GM21367 (cell line): Measurements from ENCODE around the gene SUOX.
"Not testable (repeated sequence)": the region's sequence is repeated elsewhere in the genome, so short reads cannot be mapped to it uniquely, and the experiment has no call there.

Experiments
- ATAC-seq: cut with Tn5 transposase; IDR thresholded peaks from one replicate; pipeline ENCODE4 v1.9.1; 2021; ENCODE audit not compliant: unreplicated experiment

The SUOX gene

DNA sequence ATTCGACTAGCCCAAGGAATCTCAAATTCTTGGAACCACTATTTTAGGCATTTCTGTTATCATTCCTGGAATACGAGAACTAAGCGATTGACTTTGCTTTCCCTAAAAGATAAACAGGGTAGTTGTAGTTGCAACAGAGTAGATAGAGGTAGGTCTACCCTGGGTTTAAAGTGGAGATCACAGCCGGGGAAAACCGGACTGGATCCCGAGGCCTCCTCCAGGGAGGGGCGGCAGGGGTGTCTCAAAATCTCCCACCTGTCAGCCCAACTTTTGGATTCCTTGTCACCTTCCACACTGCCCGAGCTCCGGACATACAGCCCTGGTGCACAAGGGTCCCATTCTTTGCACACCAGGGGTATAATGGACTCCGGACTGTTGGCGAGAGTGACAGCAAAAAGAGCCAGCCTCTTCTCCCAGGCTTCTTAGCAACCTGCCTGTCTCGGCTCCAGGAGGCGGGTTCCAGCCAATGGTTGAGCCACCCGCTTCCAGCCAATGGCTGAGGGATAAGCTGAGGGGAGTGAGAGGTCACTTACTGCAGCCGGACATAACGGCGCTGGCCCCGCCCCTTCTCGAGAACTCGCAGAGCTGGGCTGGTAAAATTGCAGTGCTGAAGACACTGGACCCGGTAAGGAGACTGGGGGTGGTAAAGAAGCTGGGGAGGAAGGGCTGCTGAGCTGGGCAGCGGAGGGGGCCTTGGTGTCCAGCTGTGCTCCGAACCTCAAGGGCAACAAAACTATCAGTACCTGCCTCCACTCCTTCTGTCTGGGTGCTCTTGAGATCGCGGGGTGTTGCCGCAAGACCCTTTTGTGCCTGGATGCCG is at the start of gene SUOX:
Gene SUOX (plus strand): TSS at position 562 of the 820 bp plus-strand sequence. CDS start 4,946 bp downstream, outside the sequence.
- peak; percentile 95 for ATAC-seq

DNA sequence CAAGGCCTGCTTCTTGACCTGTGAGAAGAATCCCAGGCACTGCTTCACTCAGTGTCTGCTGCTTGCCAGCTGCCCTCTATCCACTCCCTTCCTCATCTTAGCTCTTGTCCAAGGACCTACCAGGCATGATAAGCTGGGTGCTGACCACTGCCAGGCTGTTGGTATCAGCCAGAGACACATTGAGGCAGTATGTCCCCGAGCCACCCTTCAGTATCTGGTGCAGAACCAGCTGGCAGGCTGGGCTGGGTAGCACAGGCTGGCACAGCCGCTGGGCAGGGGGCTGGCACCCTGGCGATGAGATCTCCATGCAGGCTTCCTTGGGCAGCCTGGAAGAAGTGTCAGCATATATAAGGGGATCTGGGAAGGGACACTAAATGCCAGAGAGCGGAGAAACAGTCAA is 41.7 kb upstream of the SUOX start:
- no peak for ATAC-seq

DNA sequence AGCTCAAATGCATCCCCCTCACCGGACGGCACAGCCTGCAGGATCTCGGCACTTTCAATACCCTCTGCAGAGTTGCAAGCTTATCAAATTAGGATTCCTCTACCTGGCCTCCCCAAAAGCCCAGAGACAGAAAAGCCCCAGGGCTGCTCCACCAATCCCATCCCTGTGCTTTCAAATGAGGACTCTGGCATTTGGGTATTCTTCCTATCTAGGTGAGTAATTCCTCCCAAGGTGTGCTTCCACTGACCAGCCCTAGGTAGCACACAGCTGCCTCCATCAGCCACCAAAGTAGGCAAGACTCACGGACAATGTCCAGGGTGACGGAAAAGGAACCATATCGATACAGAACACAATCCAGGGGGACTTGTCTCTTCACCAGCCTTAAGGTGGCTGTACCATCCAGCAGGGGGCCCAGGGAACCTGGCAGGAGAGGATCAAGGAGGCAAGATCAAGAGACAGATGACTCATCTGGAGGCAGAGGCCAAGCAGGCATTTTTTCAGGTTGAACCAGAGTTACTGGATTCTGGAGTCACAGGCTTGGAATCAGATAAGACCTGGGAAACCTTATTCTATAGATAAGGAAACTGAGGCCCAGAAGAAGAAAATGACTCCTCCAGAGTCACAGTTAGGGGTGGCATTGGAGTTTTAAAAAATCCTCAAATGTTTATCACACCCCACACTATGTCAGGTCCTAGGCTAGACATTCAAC is 41.1 kb upstream of the SUOX start:
- no peak for ATAC-seq

DNA sequence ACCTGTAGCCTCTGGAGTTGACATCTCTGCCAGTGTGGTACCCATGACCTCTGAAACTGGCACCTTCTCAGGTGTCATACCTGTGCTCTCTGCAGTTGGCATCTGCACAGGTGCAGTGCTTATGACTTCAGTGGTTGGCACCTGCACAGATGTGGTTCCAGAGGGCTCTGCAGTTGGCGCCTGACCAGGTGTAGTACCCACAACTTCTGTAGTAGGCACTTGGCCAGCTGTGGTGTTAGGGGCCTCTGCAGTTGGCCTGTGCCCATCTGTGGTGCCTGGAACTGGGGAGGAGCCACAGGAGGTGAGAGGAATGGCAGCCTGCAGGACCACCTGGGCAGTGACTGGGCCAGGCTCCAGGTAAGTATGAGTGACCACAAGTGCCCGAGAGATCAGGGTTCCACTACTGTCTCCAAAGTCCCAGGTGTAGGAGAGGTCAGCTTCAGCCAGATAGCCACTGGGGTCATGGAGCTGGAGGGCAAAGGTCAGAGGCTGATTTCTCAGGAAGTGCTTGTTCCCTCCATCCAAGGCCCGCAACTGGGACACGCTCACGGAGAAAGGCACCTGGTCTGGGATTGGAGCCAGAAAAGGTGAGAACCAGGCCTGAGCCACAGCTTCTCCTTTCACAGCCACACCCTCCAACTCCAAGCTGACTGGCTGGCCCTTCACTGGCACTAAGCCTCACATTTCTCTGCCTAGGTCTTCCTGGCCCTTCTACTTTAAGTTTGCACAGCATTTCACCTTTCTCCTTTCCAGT is 39.8 kb upstream of the SUOX start:
- ATAC-seq: no peak

DNA sequence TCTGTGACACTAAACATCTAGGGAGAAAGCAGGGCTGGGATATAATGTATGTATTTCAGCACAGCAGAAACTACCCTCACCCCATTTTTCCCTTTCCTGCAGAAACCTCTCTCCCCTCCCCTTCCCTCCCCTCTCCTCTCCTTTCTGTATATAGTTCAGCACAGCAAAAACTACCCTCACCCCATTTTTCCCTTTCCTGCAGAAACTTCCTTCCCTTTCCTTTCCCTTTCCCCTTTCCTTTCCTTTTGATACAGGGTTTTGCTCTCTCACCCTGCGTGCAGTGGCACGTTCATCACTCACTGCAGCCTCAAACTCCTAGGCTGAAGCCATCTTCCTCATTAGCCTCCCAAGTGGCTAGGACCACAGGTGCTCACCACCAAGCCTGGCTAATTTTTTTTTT is 33.3 kb upstream of the SUOX start:
- ATAC-seq: no peak

DNA sequence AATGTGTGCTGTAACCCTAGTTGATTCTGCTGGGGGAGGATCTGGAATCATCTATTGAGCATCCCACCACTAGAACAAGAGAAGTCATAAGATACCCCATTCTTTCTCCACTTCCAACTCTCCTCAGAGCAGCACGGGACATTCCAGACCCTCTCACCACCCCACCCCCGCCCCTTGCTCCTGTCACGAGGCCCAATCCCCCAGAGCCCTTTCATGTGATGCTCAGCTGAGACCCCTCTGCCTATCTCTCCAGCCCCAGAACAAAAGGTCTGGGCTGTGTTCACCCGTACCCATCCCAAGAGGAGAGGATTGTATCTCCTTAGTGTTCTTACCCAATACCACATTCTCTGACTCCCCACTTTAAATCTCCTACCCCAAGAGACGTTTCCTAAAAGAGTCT is 31.8 kb upstream of the SUOX start:
- no peak for ATAC-seq

DNA sequence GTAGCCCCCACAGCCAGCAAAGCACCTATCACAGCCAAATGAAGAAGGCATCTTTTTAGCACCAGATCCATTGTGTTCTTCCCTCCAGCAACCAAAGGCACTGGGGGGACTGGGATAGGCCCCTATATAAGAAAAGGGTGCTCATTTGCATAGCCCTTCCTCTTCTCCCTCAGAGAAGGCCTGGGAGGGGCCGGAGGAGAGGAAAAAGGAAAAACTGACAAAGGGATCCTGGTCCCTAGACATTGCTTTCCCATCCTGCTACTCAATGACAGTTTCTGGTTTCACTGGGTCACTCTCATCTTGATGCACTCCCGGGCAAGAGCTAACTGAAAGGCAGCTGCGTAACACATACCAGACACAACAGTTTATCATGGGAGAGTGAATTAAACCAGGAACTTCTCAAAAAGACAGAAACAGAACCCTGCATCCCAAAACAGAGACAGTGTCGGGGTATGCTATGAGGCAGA is 31.1 kb upstream of the SUOX start, which contains the start of gene PMEL:
Gene PMEL (minus strand): TSS at position 102 of the 467 bp plus-strand sequence. CDS start 31 bp downstream, at position 71.
- ATAC-seq: no peak

DNA sequence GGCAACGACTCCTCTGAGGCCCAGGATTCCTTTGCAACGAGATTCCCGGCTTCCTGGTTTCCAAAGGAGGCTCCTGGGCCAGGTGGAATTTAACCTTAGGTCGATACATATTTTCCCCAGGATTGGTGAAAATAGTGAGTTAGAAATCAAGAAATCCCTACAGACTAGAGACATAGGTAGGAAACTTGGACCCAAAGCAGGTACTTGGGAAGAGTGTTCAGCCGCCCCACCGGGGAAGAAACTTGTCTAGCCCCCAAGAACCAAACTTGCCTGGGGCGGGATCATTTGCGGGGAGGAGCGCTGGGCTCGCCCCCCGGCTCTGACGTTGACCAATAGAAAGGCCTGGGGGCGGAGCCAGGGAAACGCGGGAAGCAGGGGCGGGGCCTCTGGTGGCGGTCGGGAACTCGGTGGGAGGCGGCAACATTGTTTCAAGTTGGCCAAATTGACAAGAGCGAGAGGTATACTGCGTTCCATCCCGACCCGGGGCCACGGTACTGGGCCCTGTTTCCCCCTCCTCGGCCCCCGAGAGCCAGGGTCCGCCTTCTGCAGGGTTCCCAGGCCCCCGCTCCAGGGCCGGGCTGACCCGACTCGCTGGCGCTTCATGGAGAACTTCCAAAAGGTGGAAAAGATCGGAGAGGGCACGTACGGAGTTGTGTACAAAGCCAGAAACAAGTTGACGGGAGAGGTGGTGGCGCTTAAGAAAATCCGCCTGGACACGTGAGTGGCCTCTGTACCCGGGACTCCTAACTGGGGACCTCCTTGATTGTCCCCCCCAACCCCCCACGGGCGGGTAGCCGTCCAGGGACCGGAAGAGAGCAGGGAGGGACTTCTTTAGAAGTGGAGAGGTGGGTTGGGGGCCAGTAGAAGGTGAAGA is 30.4 kb upstream of the SUOX start, which contains the start of gene CDK2:
Gene CDK2 (plus strand): TSS at position 423 of the 874 bp plus-strand sequence. CDS start 179 bp downstream, at position 602.
- peak; percentile 88 for ATAC-seq

DNA sequence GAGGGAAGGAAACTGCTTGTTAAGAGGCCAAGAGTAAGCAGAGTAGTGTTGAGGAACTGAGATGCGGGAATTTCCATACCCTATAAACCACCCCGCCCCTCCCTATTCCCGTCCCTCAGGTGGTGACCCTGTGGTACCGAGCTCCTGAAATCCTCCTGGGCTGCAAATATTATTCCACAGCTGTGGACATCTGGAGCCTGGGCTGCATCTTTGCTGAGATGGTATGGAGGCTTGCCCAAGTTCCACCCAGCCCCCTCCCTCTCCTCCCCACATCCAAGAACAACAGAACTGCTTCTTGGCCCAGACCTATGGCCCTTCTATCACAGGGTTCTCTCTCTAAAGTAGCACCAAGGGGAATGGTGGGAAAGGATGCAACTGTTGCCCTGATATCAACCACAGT is 27.7 kb upstream of the SUOX start:
- no peak for ATAC-seq

DNA sequence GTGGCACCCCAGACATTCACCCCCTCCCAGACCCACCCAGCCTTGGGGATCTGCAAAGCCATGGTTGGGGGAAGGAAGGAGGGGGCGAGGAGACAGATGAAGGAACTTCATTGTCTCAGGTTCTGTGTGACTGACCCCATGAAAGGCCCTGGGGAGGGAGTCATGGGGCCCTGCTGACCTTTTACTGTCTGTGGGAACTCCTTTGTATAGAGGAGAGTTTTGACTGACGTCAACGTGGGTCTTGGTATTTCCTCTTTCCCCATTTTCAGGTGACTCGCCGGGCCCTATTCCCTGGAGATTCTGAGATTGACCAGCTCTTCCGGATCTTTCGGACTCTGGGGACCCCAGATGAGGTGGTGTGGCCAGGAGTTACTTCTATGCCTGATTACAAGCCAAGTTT is 26.3 kb upstream of the SUOX start:
- ATAC-seq: no peak

DNA sequence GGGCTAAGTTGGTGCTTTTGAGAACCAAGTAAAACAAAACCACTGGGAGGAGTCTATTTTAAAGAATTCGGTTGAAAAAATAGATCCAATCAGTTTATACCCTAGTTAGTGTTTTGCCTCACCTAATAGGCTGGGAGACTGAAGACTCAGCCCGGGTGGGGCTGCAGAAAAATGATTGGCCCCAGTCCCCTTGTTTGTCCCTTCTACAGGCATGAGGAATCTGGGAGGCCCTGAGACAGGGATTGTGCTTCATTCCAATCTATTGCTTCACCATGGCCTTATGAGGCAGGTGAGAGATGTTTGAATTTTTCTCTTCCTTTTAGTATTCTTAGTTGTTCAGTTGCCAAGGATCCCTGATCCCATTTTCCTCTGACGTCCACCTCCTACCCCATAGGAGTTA is 25.0 kb upstream of the SUOX start:
- ATAC-seq: no peak

DNA sequence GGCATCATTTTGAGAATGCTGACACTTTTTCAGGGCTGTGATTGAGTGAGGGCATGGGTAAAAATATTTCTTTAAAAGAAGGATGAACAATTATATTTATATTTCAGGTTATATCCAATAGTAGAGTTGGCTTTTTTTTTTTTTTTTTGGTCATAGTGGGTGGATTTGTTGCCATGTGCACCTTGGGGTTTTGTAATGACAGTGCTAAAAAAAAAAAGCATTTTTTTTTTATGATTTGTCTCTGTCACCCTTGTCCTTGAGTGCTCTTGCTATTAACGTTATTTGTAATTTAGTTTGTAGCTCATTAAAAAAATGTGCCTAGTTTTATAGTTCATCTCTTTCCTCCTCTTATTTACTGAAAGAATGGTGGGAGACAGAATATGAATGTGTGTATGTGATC is 24.6 kb upstream of the SUOX start:
- no peak for ATAC-seq

DNA sequence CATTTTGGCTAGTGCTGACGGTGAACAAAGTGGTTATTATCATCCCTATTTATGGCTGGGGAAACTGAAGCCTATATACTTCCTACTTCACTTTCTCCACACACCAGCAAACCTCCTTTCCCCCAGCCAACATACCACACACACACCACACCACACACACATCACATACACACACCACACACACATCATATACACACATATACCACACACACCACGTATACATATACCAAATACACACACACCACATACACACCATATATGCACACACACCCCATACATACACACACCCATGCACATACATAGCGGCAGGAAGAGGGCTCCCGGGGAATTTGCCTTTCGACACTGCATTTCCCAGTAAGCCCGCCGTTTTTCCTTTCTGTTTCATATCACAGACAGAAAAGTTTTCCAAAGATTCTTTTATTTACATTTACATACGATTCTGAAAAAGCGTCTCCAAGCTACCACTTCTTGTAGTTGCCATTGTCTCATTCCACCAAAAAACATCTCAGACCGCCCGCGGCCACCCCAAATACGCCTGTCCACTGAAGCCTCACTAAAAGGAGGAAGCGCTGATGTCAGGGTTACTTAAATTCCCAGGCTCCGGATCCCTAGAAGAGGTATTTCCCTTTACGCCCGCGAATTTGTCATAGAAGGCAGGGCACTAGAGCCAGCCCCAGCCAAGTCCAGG is 24.0 kb upstream of the SUOX start:
- no peak for ATAC-seq

DNA sequence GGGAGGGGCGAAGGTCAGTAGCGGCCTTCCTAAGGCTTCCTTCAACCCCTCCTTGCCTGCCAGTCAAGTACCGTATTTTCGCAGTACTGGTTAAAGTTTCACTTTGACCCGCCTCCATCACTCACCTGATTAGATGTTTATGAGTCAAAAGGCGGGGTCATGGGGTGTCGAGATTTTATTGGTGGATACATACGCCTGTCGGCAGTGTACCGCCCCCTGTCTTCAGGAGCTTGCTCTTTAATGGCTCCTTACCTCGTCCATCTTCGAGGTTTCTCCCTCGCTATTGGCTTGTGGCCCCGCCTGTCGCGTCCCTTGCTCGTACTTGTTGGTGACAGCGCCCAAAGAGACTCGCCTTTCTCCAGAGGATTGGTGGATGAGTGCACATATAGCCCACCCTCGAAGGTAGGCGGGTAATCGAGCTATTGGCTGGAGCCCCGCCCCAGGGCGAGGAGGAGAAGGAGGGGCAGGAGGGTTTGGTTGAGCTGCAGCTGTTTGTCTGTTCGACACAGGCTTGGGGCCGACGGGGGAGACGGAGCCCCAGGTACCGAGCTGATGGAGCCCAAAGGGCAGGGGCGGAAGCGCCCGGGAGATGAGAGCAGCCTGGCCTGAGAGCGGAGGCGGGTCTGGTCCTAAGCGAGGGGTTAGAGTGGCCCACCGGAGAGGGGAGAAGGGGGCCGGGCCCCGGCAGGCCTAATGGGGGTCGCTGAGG is 23.3 kb upstream of the SUOX start, which contains the start of gene RAB5B:
Gene RAB5B (plus strand): TSS at position 480 of the 709 bp plus-strand sequence. CDS start 12,883 bp downstream, outside the sequence.
- ATAC-seq: peak; percentile 90

DNA sequence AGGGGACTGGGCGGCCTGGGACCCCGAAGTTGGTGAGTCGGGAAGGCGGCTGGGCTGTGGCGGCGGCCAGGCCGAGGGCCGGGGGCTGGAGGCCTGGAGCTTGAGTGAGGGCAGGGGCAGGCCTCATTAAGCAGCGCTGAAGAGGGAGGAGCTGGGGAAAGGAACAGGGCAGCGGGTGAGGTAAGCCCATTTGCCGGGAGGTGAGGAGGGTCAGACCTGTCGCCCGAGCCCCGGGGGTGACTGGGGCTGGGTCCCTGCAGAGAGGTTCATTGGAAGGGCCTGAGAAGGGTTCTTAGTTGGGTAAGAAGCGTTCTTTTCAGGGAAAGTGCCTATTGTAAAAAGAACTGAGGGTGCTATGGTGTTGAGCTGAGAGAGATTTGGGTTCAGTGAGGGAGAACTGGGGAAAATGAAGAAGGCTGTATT is 22.8 kb upstream of the SUOX start:
- peak; percentile 7 for ATAC-seq

DNA sequence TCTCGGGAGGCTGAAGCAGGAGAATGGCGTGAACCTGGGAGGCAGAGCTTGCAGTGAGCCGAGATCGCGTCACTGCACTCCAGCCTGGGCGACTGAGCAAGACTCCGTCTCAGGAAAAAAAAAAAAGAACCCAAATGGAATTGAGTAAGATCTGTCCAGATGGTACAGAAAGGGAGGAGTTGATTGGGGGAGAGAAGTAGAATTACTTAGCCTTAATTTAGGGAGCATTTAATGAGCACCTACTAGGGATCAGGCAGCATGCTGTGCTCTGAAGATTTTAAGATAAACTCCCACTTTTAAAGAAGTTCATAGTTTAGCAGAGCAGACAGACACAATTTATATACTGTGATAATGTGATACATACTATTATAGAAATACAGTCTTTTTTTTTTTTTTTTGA is 18.7 kb upstream of the SUOX start:
- ATAC-seq: no peak

DNA sequence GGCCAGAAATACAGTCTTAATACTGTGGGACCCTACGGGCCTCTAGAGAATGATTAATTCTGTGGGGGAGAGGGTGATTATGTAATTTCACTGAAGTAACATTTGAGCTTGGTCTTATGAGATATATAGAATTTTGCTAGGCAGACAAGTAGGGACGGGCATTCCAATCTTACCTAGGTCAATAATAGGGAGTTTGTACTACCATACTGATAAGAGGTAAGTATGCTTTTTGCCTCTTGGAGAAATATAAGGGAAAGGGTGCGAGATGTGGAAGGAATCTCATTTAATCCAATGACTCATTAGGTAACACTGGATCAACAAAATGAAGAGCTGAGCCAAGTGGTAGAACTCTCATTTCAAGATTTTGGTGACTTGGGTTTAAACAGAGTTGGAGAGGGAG is 18.0 kb upstream of the SUOX start:
- ATAC-seq: no peak

DNA sequence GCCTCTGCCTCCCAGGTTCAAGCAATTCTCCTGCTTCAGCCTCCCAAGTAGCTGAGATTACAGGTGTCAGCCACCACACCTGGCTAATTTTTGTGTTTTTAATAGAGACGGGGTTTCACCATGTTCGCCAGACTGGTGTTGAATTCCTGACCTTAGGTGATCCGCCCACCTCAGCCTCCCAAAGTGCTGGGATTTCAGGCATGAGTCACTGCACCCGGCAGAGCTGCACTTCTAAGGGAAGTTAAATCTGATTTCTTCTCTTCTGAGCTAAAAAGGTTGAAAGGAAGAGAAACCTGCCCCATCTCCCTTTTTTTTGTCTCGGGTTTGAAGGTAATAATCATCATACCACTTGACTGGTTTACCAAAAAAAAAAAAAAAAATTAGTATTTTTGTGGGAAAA is 15.2 kb upstream of the SUOX start:
- ATAC-seq: not testable (repeated sequence)
